Measurements from ENCODE around the gene KRTAP12-4.
"Not testable (repeated sequence)": the region's sequence is repeated elsewhere in the genome, so short reads cannot be mapped to it uniquely, and the experiment has no call there.

Gene KRTAP12-4

DNA sequence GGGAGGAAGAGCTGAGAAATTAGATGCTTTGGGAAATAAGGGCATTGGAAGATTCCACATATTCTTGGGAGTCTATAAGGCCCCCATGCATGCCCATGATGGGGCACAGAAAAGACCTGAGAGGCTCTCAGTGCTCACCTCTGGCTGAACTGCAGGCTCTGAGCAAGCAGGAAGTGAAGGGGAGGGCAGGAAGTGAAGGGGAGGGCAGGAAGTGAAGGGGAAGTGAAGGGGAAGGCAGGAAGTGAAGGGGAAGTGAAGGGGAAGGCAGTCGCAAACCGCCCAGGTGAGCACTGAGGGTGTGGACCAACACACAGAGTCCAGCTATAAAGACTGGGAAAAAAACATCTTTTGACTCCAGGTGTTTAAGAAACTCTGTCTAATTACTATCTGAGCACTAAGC, 24.0 kb downstream of the KRTAP12-4 start:
- peak; percentile 9 for DNase-seq (ENCODE audit: low spot score)

DNA sequence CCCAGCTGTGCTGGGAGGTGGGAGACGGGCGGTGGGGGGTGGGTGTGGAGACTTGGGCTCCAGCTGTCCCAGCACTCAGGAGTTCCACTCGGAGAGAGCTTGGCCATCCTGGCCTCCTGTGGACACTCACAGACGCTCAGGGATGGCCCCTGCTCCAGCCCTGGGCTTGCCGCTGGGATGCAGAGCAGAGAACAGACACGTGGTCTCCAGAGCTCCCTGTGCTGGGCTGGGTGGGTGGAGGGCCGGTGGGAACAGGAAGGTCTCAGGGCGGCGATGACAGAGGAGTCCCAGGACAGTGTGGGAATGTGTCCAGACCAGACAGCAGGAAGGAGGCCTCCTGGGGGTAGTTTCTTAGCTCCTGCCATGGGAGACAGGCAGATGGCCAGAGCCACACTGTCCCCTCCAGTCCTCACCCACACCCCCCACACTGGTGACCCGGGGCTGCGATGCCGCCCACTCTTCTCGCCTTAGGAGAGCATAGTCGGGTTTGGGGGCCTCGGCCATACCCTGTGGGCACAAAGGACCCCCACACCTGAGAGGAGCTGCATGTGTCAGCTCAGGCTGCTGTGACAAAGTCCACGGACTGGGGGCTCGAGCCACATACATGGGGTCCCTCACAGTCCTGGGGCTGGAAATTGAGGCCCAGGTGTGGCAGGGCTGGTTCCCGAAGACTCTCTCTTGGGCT, 25.6 kb downstream of the KRTAP12-4 start:
- DNase-seq (ENCODE audit: low spot score), result no peak

DNA sequence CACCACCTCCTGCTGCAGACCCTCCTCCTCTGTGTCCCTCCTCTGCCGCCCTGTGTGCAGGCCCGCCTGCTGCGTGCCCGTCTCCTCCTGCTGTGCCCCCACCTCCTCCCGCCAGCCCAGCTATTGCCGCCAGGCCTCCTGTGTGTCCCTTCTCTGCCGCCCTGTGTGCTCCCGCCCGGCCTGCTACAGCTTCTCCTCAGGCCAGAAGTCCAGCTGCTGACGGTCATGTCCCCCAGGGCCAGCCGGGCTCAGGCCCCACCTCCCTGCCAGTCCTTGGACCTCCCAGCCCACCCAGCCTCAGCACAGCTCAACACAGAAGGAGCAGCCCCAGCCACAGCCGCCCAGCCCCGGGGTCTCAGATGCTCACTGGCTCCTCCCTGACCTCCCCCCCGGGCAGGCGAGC, 26.6 kb downstream of the KRTAP12-4 start:
- not testable (repeated sequence) for DNase-seq (ENCODE audit: low spot score)

DNA sequence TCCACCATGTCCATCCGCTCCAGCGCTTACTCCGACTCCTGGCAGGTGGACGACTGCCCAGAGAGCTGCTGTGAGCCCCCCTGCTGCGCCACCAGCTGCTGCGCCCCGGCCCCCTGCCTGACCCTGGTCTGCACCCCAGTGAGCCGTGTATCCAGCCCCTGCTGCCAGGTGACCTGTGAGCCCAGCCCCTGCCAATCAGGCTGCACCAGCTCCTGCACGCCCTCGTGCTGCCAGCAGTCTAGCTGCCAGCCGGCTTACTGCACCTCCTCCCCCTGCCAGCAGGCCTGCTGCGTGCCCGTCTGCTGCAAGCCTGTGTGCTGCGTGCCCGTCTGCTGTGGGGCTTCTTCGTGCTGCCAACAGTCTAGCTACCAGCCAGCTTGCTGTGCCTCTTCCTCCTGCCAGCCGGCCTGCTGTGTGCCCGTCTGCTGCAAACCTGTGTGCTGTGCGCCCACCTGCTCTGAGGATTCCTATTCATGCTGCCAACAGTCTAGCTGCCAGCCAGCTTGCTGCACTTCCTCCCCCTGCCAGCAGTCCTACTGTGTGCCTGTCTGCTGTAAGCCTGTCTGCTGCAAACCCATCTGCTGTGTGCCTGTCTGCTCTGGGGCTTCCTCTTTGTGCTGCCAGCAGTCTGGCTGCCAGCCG, 27.2 kb downstream of the KRTAP12-4 start:
- not testable (repeated sequence) for DNase-seq (ENCODE audit: low spot score)

DNA sequence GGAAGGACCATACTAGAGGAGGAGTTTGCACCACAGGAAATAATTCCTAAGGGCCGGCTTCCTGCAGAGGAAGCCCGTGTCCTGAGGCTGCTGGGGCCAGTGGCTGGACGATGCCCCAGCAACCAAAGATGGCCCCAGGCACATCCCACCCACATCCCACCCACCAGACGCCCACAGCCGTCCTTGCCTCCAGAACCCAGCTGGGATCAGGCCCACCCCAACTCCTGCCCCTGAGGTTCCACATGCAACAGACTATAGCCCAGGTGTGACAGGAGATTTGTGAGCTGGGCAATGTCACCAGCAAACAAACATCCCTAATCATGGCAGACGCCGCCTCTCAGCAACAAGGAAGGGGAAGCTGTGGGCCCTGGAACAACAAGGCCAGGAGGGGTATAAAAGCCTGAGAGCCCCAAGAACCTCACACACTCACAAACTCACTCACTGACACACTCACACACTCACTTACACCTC, 27.8 kb downstream of the KRTAP12-4 start, which contains the start of gene KRTAP10-9:
KRTAP10-9 (plus strand) TSS at position 421 of the 471 bp plus-strand sequence. CDS start 79 bp downstream, outside the sequence.
- no peak for DNase-seq (ENCODE audit: low spot score)

DNA sequence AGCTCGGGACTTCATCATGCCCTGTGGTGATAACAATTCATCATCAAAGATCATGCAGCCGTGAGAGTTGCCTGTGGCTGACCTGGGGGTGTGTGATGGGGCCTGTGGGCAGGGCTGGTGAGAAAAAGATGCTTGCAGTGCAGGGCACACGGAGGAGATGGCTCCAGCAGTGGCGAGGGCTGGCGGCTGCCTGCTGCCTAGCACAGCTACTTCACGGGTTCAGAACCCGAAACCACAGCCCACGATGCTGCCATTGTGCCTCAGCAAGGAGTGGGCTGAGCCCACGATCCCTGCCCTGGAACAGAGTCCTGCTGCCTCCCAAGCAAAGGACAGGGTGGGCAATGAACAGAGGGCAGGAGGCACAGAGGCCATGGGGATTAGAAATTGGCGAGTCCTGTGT, 28.2 kb downstream of the KRTAP12-4 start:
- DNase-seq (ENCODE audit: low spot score), result peak; percentile 29

DNA sequence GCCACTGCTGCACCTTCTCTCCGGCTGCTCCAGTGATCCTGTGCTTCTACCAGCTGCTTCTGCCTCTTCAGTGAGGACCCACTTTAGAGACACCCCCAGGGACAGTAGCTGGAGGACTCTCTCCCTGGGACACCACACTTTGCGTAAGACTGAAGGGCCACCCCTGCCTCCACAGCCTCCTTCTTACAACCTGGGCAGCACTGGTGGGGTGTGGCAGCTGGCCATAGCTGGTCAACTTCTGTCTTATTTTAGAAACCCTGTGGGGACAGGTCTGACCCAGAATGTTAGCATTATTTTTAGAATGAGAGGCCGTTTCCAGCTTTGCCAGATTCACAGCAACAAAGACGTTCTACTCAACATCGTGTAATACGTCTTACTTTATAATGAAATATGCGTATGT, 28.7 kb downstream of the KRTAP12-4 start:
- no peak for DNase-seq (ENCODE audit: low spot score)

DNA sequence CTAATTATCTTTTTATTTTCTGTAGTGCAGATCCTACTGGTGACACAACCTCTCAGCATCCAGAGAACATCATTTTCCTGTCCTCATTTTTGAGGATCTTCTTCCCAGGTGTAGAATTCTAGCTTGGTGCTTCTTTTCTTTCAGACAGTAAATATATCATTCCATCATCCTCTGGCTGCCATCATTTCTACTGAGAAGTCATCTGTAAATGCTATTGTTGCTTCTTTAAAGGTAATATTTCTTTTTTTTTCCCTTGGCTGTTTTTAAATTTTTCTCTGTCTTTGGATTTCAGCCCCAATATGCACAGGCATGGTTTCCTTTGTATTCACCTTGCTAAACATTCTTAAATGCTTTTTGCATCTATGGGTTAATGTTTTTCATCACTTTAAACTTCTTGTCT, 30.9 kb downstream of the KRTAP12-4 start:
- no peak for DNase-seq (ENCODE audit: low spot score)

DNA sequence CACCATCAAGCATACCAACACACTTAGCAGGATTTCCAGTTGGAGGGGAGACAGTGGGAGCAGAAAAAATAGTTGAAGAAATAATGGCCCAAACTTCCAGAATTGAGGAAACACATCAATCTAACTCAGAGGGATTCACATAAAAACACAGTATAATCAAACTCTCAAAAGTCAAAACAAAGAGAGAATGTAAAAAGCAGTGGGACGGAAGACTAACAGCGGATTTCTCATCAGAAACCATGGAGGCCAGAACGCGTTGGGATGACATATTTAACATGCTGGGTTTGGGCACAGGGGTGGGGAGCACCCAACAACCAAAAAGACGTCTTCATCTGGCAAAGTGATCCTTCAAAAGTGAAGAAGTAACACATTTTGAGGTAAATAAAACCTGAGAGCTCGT, 34.6 kb downstream of the KRTAP12-4 start:
- no peak for DNase-seq (ENCODE audit: low spot score)

DNA sequence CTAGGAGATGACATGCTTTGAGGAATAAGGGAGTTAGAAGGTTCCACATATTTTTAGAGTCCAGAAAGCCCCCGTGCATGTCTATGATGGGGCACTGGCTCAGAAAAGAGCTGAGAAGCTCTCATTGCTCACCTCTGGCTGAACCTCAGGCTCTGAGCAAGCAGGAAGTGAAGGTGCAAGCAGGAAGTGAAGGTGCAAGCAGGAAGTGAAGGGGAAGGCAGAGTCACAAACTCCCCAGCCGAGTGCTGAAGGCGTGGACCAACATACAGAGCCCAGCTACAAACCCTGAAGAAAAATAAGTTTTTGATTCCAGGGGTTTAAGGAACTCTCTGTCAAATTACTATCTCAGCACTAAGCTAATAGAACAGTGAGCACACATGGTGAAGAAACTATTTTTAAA, 35.5 kb downstream of the KRTAP12-4 start:
- DNase-seq (ENCODE audit: low spot score), result peak; percentile 72

DNA sequence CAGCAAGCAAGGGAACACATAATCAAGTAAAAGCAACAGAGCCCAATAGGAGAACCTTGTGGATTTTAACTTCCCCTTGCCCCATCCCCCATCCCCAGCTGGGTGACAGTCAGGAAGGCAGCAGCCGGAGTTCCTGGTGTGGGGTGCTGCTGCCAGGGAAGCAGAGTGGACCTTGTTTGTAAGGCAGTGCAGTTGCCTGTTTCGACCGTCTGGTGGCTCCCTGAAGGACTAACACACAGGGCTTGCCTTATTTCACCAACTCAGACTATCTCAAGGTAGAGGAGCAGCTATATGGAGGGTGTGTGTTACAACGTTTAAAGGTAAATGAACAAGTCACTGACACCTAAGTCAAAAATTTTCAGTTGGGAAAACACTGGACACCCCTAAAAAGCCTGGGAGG, 36.0 kb downstream of the KRTAP12-4 start:
- DNase-seq (ENCODE audit: low spot score), result peak; percentile 0

DNA sequence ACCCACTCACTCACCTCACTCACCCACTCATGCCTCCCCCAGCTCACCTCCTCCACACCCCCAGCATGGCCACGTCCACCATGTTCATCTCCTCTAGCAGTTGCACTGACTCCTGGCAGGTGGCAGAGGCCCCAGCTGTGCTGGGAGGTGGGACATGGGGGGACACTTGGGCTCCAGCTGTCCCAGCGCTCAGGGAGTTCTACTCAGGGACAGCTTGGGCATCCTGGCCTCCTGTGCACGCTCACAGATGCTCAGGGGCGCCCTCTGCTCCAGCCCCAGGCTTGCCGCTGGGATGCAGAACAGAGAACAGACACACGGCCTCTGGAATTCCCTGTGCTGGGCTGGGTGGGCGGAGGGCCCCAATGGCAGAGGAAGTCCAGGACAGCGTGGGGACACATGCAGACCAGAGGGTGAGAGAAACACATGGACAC, 37.4 kb downstream of the KRTAP12-4 start:
- no peak for DNase-seq (ENCODE audit: low spot score)

DNA sequence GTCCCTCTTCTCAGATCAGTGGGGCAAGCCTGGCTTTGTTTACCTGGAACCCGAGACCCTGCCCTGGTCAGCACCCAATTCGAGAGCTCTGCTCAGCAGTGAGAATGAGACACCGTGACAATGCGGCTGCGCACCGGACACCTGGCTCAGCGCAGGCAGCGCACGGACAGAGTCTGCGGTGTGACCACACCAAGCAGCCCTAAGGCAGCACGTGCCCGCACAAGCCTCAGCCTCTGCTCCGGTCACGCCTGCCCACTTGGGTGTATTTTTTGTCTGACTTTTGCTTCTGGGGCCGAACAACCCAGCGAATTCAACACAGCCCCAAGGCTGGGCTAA, 37.9 kb downstream of the KRTAP12-4 start:
- DNase-seq (ENCODE audit: low spot score), result no peak

DNA sequence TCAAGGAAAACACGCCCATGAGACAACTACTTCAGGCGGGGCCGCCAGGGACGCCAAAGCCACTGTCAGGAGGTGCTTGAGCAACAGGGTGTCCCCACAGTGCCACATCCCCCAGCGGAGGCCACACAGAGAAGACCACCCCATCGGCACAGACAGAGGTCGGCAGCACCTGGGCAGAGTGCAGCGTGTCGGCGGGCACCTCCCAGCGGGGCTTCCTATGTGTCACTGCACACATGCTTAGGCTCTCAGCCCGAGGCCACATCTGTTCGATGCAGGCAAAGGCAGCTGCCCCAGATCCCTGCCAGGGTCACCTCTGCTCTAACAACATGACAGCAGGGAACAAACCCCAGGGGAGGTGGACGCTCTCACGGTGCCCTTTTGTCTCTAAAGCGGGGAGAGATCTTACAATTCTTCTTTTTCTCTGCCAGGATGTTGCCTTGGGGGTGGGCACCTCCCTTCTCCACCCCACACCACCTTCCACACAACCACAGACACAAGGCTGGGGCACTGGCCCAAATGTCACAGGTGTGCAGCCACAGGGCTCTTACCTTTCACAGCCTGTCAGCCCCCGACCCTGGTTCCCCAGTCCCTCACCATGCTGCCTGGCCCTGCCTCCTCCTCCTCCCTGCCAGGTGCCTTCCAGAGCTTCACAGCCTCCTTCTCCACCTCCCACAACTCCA, 38.4 kb downstream of the KRTAP12-4 start:
- no peak for DNase-seq (ENCODE audit: low spot score)

DNA sequence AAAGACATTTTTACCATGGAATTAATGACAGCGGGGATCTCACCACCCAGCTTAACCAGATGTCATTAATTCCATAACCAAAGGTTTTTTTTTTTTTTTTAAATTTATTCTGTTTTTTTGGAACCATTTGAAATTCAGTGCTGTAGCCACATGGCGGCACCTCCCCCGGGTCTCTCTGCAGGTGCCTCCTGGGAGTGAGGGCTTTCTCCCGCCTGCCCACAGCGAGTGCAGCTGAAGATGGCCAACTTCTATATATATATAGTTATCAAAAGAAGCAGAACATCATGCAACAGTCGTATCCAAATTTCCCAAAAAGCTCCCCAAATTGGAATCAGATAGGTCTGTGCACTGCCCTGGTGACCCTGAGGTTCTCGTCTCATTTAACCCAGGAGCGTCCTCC, 39.0 kb downstream of the KRTAP12-4 start:
- no peak for DNase-seq (ENCODE audit: low spot score)

DNA sequence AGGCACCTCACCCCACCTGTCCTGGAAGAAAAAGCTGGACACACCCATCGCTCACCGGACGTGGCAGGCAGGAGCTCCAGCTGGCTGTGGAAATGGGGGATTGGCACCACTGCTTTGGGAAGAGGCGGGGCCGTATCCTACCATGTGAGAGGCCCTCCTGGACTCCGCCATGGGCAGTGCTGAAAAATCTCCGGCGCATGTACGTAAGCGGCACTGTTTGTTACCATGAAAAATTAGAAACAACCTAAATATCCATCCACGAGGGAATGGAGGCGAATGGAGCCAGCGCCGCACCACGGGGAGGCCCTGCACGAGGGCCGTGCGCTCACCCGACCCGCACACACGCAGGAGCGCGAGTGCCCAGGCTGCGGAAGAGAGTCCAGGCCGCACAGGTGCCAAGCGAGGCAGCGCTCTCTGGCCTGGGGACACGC, 39.5 kb downstream of the KRTAP12-4 start:
- no peak for DNase-seq (ENCODE audit: low spot score)

DNA sequence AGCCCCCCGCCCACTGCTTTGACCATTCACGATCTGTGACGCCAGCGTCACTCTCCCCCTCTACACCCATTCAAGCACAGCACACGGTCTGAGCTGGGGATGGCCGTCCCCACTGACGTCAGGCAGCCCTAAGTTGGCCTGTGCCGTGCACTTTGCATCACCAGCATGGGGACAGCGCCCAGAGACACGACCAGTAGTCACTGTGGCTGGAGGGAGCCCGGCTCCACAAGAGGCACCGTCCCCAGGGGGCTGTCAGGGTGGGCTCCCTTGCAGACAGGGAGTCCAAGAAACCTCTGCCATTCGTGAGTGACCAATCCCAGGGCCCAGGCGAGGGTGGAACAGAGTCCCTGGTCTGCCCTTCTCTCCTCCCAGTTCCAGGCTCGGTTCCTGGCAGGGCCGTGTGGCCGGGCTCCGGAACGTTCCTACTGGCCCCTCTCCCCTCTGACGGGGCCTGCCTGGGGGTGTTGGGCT, 40.3 kb downstream of the KRTAP12-4 start:
- no peak for DNase-seq (ENCODE audit: low spot score)

DNA sequence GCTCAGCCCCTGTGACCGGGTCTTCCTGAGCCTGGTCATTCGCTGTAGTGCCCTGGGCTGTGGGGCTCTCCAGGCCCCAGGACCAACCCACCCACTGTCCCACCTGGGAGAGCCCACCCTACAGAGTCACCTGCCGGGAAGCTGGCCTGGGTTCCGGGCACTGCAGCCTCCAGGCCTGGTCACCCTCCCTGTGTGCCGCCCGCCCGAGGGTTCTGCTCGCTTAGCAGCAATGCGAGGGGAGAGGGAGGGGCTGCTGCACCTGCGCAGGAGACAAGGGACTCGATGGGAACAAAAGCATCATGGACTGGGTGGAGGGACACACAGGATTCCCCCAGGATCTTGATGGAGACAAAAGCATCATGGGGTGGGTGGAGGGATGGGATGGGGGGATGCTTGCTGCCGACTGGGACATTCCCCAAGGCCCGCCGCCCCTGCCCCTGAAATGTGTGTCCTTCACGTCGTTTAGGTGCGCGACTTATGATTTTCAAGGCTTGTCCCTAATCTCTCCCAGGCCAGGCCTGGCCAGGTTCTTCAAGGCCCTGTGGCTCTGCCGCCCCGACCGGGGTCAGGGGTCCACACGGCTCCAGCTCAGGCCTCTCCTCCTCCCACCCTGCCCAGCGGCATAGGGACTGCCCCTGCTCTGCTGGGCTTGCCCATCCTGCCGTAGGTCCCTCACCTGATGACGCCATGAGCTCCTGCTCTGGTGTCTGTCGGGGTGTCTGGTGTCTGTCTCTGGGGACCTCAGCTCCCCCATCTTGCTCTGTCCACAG, 40.9 kb downstream of the KRTAP12-4 start:
- DNase-seq (ENCODE audit: low spot score), result no peak

DNA sequence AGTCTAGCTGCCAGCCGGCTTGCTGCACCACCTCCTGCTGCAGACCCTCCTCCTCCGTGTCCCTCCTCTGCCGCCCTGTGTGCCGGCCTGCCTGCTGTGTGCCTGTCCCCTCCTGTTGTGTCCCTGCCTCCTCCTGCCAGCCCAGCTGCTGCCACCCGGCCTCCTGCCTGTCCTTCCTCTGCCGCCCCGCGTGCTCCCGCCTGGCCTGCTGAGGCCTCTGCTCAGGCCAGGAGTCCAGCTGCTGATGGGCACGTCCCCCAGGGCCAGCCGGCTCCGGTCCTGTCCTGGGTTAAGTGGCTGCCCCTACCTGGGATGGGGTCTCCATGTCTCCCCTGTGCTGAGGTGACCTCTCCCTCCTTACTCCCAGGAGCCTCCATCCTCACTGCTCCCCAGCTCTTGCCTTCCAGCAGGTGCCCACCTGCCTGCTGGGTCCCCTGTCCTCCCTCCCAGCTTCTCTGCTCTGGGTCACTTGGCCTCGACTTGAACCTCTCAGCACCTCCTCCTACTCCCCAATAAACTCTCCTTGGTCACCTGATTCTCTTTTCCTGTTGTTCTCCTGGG, 41.7 kb downstream of the KRTAP12-4 start:
- no peak for DNase-seq (ENCODE audit: low spot score)

DNA sequence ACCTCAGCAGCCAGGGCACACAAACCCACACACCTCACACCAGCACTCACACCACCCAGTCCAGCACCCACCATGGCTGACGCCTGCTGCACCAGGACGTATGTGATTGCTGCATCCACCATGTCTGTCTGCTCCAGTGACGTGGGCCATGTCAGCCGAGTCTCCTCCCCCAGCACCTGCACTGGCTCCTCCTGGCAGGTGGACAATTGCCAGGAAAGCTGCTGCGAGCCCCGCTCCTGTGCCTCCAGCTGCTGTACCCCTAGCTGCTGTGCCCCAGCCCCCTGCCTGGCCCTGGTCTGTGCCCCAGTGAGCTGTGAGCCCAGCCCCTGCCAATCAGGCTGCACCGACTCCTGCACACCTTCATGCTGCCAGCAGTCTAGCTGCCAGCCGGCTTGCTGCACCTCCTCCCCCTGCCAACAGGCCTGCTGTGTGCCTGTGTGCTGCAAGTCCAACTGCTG, 42.4 kb downstream of the KRTAP12-4 start, which contains the start of gene KRTAP10-8:
KRTAP10-8 (plus strand) TSS at position 51 of the 458 bp plus-strand sequence; CDS start at position 73, 22 bp downstream.
- no peak for DNase-seq (ENCODE audit: low spot score)

DNA sequence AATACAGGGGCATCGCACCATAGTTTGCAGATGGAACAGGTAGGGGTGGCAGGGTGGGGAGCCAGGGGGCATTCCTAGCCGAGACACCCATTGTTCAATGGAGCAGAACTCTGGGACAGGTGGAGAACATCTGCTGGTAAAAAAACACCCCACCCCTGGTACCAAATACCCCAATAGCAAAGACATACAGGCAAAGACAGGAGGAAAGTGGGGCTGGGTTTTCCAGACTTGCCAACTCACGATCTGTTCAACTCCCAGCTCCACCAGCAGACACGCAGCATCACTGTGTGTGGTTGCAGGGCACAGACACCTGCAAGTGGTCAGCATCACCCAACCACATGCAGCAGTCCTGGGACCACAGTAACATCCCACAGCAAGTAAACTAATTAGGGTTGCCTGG, 42.9 kb downstream of the KRTAP12-4 start:
- DNase-seq (ENCODE audit: low spot score), result no peak
